Testis (tissue), 3 donors: Measurements from ENCODE around the gene EPHB1. TPM values are rescaled to one million over a fixed set of nuclear protein-coding genes. Genes with fewer than 3 reads are reported as not detected.

Experiments used
- DNase-seq: peaks from one replicate; pipeline ENCODE4 v3.0.0-alpha.2; 2019
- H3K27ac ChIP-seq, 2 donors: fragments of 200-600 bp; sonication (generic); one replicate each; pipeline ENCODE4 v1.5.1; 2019
- H3K27me3 ChIP-seq: fragments of 200-600 bp; sonication (generic); one replicate; pipeline ENCODE4 v1.5.1; 2019
- H3K36me3 ChIP-seq: fragments of 200-600 bp; sonication (generic); one replicate; pipeline ENCODE4 v1.5.1; 2017; ENCODE audit warnings: low read depth; ENCODE audit errors: missing control alignments
- H3K4me1 ChIP-seq: fragments of 200-600 bp; sonication (generic); one replicate; pipeline ENCODE4 v1.5.1; 2019
- H3K4me3 ChIP-seq, 2 donors: fragments of 200-600 bp; sonication (generic); one replicate each; pipeline ENCODE4 v1.5.1; 2017 to 2019
- H3K9me3 ChIP-seq: fragments of 200-600 bp; sonication (generic); one replicate; pipeline ENCODE4 v1.5.1; 2017
- CTCF ChIP-seq, 3 experiments: fragments of 450-650 bp in 2 of 3; fragments of 200-600 bp in 1 of 3; sonication (generic) in 1 of 3; IDR thresholded peaks; one replicate each; pipeline ENCODE4 v1.5.1; 2016 to 2019; ENCODE audit warnings: antibody characterized with exemption in 3 of 3, mild to moderate bottlenecking in 2 of 3, moderate library complexity in 1 of 3
- POLR2A ChIP-seq: fragments of 450-650 bp; IDR thresholded peaks from one replicate; pipeline ENCODE4 v1.6.1; 2017; ENCODE audit warnings: antibody characterized with exemption, mild to moderate bottlenecking, moderate library complexity
- WGBS, 2 donors: methylation state at CpG; one replicate each; pipeline ENCODE4 v1.1.5; 2018; 5-methylcytosine and 5-hydroxymethylcytosine counted together
- intact Hi-C: fragments of 100-400 bp; cut with DNase I; formaldehyde crosslinking; loops from one replicate; pipeline ENCODE4 v1.15.1; 2023; ENCODE audit warnings: low total_unique reads
- polyA plus RNA-seq: library from polyadenylated mRNA; stranded (reverse); fragments of 350-450 nt; fragmentation: Illumina TruSeq; extraction: RNeasy Lipid Tissue Mini Kit (QIAGEN cat#74804); gene quantifications from one replicate; pipeline ENCODE4 v1.2.3, GENCODE V29; 2014; ENCODE audit warnings: low read depth, low replicate concordance; ENCODE audit not compliant: insufficient read depth
- total RNA-seq, 2 donors: library from RNA; depleted of rRNA; stranded (reverse); fragments of >200 nt; gene quantifications; one replicate each; pipeline ENCODE4 v1.2.3, GENCODE V29; 2016

Gene EPHB1
- total and polyA plus RNA-seq, 3 donors from 2014 or later = 20.8 to 37.1 (median 31.3) TPM

GRCh38 chr3:134864636-134865035, 69.6 kb downstream of the EPHB1 start:
- no peak overlapping the region for H3K4me3 ChIP-seq
- no peaks in the 10 kb centered on the region for H3K4me1 ChIP-seq
- WGBS, 2 donors = 31 to 36% methylated on average over 5 of the region's 5 CpGs
- TF ChIP-seq POLR2A = no peak
- H3K27ac ChIP-seq = no peak overlapping the region
- H3K9me3 ChIP-seq = no peaks in the 10 kb centered on the region
- DNase-seq = peak; percentile 29
- intact Hi-C loops = no loop called here
- no peaks in the 10 kb centered on the region for H3K36me3 ChIP-seq
- no peaks in the 10 kb centered on the region for H3K27me3 ChIP-seq

GRCh38 chr3:134867277-134867676, 72.2 kb downstream of the EPHB1 start:
- intact Hi-C loops = no loop called here
- Histone ChIP-seq H3K4me3 (no peak overlapping the region), H3K27ac (no peak overlapping the region), H3K36me3 (no peaks in the 10 kb centered on the region), H3K27me3 (no peaks in the 10 kb centered on the region), H3K4me1 (peaks cover 11% of the 10 kb centered on the region), H3K9me3 (no peaks in the 10 kb centered on the region)
- TF ChIP-seq POLR2A = no peak
- TF ChIP-seq CTCF (IDR thresholded peaks at IDR 0.05) = no peak
- DNase-seq = no peak
- 93 to 100% methylated on average over 1 of the region's 1 CpG for WGBS, 2 donors

DNA sequence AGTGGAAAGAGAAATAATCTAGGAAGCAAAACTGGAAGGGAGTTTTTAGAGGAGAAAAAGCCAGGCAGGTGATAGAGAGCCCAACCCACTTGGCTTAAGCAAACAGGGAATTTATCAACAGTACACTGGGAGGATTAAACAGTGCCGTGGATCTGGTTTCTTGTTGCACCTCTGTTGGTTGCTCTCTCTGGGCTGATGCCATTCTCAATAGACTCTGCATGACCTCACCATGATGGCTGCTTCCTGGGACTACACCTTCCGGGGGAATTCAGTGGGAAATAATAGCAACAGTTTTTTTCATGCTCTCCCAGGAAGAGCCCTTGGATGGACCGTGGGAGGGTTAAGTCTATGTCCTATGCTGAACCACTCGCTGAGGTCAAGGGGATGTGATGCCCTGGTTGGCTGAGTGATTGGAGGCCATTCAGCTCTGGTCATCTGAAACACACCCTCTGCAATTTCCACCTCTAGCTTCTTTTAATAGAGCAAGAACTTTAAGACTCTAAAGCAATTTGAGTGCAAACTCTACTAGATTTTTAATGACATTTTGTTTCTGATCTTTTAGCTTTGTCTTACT, 74.2 kb downstream of the EPHB1 start:
- H3K9me3 ChIP-seq = no peaks in the 10 kb centered on the region
- intact Hi-C loops = no loop called here
- H3K36me3 ChIP-seq = no peaks in the 10 kb centered on the region
- H3K4me1 ChIP-seq = peaks cover 11% of the 10 kb centered on the region
- H3K4me3 ChIP-seq = no peak overlapping the region
- no peak for TF ChIP-seq CTCF (IDR thresholded peaks at IDR 0.05)
- TF ChIP-seq POLR2A = no peak
- H3K27me3 ChIP-seq = no peaks in the 10 kb centered on the region
- WGBS, 2 donors = 51 to 85% methylated on average over 4 of the region's 4 CpGs
- no peak overlapping the region for H3K27ac ChIP-seq
- DNase-seq = peak; percentile 62

GRCh38 chr3:134871818-134872217, 76.8 kb downstream of the EPHB1 start:
- intact Hi-C loops = no loop called here
- 63 to 96% methylated on average over 1 of the region's 1 CpG for whole genome bisulfite sequencing, 2 donors
- peaks cover 19% of the 10 kb centered on the region for H3K4me1 ChIP-seq
- H3K9me3 ChIP-seq = no peaks in the 10 kb centered on the region
- no peaks in the 10 kb centered on the region for H3K36me3 ChIP-seq
- H3K27me3 ChIP-seq = no peaks in the 10 kb centered on the region
- H3K4me3 ChIP-seq = no peak overlapping the region
- no peak for DNase-seq
- no peak overlapping the region for H3K27ac ChIP-seq
- TF ChIP-seq POLR2A = no peak
- no peak for TF ChIP-seq CTCF (IDR thresholded peaks at IDR 0.05)

DNA sequence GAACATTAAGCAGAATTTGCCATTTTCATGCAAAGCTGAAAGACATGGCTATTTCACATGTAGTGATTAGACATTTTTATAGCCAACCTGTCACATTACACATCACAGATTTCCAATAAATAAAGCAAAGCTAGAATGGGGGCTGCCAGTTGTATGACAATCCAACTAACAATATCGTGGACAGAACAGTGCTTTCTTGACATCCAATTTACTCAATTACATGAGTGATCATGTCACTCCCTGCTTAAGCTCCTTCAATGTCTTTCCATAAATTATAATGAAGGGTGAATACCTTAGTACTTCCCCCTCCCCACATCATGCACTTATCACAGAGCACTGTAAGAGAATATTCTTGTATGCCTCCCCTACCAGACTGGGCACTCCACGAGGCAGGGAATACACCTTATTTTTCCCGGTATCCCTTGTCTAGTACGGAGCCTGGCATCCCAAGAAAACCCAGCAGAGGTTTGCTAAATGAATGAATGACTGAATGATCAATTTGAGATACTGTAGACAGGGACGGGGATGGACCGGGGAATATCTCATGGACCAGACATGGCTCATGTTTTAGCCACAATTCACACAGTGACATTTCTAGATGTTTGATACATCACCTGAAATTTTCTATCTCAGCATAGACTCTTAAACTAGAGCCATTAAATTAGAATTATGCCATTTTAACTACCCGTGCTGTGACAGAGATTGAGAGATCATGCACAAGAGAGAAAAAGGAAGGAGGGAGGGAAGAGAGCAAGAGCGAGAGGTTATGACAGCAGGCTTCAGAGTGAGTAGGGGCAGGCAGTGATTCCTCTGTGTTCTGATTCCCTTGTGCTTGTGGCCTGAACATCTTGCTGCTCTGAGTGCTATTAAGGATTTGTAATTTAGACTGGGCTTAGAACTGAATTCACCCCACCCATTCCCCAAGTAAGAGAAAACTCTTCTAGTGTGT, 77.7 kb downstream of the EPHB1 start:
- no peaks in the 10 kb centered on the region for H3K9me3 ChIP-seq
- H3K4me3 ChIP-seq = no peak overlapping the region
- H3K4me1 ChIP-seq = peaks cover 19% of the 10 kb centered on the region
- 83 to 92% methylated on average over 8 of the region's 8 CpGs for WGBS, 2 donors
- no peaks in the 10 kb centered on the region for H3K27me3 ChIP-seq
- no peak for TF ChIP-seq POLR2A
- TF ChIP-seq CTCF (IDR thresholded peaks at IDR 0.05) = no peak
- H3K36me3 ChIP-seq = no peaks in the 10 kb centered on the region
- no peak overlapping the region for H3K27ac ChIP-seq
- intact Hi-C loops = no loop called here
- DNase-seq = no peak
